HuH-7.5 (cell line): ENCODE measurements around the gene AP1G2.

ENCODE experiments used
- DNase-seq: peaks from one replicate; pipeline ENCODE4 v3.0.0; 2011; ENCODE audit warnings: low spot score

The AP1G2 gene

DNA sequence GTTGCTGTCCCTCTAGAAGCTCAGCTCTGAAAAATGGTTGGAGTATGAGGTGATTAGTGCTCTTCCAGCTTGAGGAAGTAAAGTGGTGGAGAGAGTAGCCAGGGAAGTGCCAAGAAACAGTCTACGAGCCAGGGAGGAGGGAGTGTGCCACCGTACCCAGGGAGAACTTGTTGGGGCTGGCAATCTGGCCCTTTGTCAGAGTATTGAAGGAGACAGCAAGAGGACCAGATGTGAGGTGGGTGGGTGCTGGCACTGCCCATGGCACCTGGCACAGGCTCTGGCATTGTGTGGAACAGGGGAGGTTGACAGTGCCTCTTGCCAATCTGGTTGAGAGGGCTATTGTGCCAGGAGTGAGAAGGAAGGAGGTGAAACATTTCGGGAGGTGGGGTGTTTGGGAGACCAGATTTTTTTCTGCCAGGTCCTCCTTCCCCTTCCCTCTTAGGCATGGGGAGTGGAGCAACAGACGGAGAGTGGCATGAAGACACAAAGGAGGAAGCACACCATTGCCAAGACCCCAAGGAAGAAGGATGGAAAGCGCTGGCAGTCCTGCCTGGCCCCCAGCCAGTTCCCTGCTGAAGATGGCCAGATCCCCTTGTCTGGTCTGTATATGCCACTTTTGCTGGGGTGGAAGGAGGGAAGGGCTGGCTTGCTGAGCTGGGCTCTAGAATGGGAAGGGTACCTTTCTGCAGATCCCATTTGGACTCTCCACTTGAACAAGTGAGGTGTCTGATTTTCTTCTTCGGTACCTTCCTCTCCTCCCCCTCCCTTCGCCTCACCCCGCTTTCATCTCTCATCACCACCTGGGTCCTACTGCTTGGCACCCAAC is 53.6 kb downstream of the AP1G2 start:
- DNase-seq = no peak

DNA sequence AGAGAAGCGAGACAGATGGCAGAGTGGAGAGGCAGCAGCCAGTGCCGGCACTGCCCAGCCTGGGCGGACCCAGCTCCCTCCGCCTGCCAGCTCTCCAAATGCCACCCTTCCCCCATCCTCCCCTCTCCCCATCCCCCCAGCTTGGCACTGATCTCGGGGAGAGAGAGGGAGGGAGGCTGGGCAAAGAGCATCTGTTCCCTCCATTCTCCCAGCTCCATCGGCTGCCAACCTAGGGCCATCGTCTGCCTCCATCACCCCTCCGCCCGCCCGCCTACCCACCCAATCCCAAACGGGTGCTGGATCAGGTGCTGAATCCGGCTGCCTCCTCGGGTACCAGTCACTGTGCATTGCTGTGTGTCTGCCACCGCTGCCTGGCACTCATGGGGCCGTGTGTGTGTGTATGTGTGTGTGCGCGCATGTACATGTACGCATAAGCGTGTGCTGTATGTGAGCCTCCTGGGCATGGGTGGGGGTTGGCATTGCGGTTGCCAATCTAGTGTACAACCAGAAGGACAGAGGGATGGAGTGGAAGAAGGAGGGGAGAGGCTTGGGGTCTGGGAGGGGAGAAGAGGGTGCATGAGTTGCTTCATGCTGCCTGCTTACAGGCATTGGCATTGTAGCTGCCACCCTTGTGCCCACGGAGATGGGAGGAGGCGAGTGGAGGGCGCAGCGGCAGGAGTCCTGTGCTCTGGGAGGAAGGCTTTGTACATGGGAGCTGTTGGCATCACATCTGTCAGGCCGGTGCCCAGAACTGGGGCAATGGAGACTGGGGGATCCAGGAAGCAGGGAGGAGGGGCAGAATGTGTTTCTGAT is 54.4 kb downstream of the AP1G2 start:
- no peak for DNase-seq

DNA sequence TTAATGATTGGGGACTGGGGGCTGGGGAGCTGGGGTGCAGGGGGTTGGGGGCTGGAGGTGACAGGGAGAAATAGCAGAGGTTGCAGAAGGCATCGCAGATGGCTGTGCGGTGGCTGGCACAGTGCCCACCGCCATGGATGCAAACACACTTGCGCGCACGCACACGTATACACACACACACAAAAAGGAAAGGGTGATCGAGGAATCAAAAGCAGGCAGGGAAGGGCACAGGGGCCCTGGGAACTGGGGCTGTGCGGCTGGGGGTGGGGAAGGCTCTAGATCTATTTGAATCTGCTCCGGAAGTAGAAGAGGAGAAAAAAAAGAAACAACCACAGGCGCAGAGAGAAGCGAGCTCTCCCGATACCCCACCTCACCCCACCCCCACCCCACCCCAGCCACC is 55.4 kb downstream of the AP1G2 start:
- no peak for DNase-seq
